DND-41 (cell line): ENCODE data around the gene RASL10B.

Experiments
- EZH2 ChIP-seq: IDR thresholded peaks from 3 replicates; pipeline ENCODE4 v1.6.1; 2012; ENCODE audit warnings: borderline replicate concordance, low read depth, mild to moderate bottlenecking, moderate library complexity, low read length, inconsistent platforms; ENCODE audit not compliant: severe bottlenecking
- TF ChIP-seq, protein P1 (sequence below): IDR thresholded peaks from 2 replicates; pipeline ENCODE4 v1.5.1; 2012; ENCODE audit warnings: borderline replicate concordance, low read length, moderate library complexity, mild to moderate bottlenecking; ENCODE audit not compliant: poor library complexity, severe bottlenecking; ENCODE audit errors: extremely low read depth

DNA sequence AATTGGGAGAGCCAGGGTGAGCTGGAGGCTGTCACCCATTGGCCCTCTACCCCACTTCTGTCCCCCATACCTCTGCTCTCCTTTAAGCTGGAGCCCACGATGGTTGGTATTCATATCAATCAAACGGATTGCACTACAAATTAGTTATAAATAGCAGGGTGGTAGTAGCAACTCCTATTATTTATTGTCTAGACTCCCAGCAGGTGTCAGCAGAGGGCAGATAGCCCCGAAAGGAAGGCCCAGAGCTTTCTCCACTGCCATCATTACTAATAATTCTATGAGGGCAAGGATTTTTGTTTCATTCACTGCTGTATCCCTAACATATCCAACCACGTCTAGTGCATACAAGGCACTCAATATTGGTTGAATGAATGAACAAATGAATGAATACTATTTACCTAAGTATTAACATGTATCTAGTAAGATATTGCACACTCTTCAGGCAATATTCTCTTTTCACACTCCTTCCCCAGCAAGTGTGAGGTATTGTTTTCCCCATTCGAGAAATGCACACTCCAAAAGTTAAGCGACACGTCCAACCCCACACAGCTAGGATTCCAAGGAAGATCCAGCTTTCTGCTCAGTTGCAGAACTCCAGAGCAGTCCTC, 35.6 kb downstream of the RASL10B start:
- TF ChIP-seq, protein P1, sequence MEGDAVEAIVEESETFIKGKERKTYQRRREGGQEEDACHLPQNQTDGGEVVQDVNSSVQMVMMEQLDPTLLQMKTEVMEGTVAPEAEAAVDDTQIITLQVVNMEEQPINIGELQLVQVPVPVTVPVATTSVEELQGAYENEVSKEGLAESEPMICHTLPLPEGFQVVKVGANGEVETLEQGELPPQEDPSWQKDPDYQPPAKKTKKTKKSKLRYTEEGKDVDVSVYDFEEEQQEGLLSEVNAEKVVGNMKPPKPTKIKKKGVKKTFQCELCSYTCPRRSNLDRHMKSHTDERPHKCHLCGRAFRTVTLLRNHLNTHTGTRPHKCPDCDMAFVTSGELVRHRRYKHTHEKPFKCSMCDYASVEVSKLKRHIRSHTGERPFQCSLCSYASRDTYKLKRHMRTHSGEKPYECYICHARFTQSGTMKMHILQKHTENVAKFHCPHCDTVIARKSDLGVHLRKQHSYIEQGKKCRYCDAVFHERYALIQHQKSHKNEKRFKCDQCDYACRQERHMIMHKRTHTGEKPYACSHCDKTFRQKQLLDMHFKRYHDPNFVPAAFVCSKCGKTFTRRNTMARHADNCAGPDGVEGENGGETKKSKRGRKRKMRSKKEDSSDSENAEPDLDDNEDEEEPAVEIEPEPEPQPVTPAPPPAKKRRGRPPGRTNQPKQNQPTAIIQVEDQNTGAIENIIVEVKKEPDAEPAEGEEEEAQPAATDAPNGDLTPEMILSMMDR: peak; percentile 64
- no peak for TF ChIP-seq EZH2
